ENCODE measurements around the gene SUPT3H. TPM values are rescaled to one million over a fixed set of nuclear protein-coding genes. Genes with fewer than 3 reads are reported as not detected.

The SUPT3H gene
- total and polyA plus RNA-seq, 2 of the 8 experiments (the other 6 are each of a cell fraction or from before 2014, with no cell fraction given), result 18.8 to 23.0 TPM

GRCh38 chr6:44800171-44800783 lies 577.5 kb downstream of the SUPT3H start (continued):
- TF ChIP-seq, protein P1, sequence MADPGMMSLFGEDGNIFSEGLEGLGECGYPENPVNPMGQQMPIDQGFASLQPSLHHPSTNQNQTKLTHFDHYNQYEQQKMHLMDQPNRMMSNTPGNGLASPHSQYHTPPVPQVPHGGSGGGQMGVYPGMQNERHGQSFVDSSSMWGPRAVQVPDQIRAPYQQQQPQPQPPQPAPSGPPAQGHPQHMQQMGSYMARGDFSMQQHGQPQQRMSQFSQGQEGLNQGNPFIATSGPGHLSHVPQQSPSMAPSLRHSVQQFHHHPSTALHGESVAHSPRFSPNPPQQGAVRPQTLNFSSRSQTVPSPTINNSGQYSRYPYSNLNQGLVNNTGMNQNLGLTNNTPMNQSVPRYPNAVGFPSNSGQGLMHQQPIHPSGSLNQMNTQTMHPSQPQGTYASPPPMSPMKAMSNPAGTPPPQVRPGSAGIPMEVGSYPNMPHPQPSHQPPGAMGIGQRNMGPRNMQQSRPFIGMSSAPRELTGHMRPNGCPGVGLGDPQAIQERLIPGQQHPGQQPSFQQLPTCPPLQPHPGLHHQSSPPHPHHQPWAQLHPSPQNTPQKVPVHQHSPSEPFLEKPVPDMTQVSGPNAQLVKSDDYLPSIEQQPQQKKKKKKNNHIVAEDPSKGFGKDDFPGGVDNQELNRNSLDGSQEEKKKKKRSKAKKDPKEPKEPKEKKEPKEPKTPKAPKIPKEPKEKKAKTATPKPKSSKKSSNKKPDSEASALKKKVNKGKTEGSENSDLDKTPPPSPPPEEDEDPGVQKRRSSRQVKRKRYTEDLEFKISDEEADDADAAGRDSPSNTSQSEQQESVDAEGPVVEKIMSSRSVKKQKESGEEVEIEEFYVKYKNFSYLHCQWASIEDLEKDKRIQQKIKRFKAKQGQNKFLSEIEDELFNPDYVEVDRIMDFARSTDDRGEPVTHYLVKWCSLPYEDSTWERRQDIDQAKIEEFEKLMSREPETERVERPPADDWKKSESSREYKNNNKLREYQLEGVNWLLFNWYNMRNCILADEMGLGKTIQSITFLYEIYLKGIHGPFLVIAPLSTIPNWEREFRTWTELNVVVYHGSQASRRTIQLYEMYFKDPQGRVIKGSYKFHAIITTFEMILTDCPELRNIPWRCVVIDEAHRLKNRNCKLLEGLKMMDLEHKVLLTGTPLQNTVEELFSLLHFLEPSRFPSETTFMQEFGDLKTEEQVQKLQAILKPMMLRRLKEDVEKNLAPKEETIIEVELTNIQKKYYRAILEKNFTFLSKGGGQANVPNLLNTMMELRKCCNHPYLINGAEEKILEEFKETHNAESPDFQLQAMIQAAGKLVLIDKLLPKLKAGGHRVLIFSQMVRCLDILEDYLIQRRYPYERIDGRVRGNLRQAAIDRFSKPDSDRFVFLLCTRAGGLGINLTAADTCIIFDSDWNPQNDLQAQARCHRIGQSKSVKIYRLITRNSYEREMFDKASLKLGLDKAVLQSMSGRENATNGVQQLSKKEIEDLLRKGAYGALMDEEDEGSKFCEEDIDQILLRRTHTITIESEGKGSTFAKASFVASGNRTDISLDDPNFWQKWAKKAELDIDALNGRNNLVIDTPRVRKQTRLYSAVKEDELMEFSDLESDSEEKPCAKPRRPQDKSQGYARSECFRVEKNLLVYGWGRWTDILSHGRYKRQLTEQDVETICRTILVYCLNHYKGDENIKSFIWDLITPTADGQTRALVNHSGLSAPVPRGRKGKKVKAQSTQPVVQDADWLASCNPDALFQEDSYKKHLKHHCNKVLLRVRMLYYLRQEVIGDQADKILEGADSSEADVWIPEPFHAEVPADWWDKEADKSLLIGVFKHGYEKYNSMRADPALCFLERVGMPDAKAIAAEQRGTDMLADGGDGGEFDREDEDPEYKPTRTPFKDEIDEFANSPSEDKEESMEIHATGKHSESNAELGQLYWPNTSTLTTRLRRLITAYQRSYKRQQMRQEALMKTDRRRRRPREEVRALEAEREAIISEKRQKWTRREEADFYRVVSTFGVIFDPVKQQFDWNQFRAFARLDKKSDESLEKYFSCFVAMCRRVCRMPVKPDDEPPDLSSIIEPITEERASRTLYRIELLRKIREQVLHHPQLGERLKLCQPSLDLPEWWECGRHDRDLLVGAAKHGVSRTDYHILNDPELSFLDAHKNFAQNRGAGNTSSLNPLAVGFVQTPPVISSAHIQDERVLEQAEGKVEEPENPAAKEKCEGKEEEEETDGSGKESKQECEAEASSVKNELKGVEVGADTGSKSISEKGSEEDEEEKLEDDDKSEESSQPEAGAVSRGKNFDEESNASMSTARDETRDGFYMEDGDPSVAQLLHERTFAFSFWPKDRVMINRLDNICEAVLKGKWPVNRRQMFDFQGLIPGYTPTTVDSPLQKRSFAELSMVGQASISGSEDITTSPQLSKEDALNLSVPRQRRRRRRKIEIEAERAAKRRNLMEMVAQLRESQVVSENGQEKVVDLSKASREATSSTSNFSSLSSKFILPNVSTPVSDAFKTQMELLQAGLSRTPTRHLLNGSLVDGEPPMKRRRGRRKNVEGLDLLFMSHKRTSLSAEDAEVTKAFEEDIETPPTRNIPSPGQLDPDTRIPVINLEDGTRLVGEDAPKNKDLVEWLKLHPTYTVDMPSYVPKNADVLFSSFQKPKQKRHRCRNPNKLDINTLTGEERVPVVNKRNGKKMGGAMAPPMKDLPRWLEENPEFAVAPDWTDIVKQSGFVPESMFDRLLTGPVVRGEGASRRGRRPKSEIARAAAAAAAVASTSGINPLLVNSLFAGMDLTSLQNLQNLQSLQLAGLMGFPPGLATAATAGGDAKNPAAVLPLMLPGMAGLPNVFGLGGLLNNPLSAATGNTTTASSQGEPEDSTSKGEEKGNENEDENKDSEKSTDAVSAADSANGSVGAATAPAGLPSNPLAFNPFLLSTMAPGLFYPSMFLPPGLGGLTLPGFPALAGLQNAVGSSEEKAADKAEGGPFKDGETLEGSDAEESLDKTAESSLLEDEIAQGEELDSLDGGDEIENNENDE (IDR thresholded peaks at IDR 0.05; ENCODE audit: insufficient replicate concordance, low read length), result no peak
- TF ChIP-seq CREB1 (IDR thresholded peaks at IDR 0.05), result no peak
- TF ChIP-seq RNF2 (IDR thresholded peaks at IDR 0.05; ENCODE audit: borderline replicate concordance, low read depth, low read length, missing control alignments, poor library complexity, severe bottlenecking), result no peak
- TF ChIP-seq TAF1 (IDR thresholded peaks at IDR 0.05; ENCODE audit: low read depth, low read length), result no peak
- TF ChIP-seq PHF8 (conservative IDR thresholded peaks at IDR 0.05; ENCODE audit: low read depth, low read length), result no peak
- TF ChIP-seq RFX5 (IDR thresholded peaks at IDR 0.05; ENCODE audit: borderline replicate concordance, low read depth, low read length), result no peak
- no peak for TF ChIP-seq JUN (IDR thresholded peaks at IDR 0.05; ENCODE audit: low read depth, low read length)
- TF ChIP-seq CEBPB (IDR thresholded peaks at IDR 0.05; ENCODE audit: low read depth, low read length), result no peak
- no peak for TF ChIP-seq RBBP5 (IDR thresholded peaks at IDR 0.05; ENCODE audit: borderline replicate concordance, low read depth, low read length)
- no peak for TF ChIP-seq POU5F1 (IDR thresholded peaks at IDR 0.05; ENCODE audit: low read depth, low read length)
- no peak for TF ChIP-seq CHD1 (IDR thresholded peaks at IDR 0.05; ENCODE audit: low read depth, low read length)
- no peak for TF ChIP-seq GTF2F1 (IDR thresholded peaks at IDR 0.05; ENCODE audit: borderline replicate concordance, low read depth, low read length)
